Measurements from ENCODE around the gene MNS1.

MNS1 gene

GRCh38 chr15:56464893-56465520, at the start of gene MNS1:
Gene MNS1, minus strand, starts transcription at chr15:56465137. Its CDS starts 165 bp downstream, at chr15:56464972.
- in situ Hi-C loops (cut with MboI; ENCODE audit: low sequenced_read_pairs) = no loop called here

- in situ Hi-C loops (cut with MboI; ENCODE audit: low sequenced_read_pairs) = loop anchor here (10.0 to 25.0 kb wide), 3 partner anchors 378 to 1041 kb away; no protein-coding TSS in a partner anchor
These were observed 31.7 kb upstream of the MNS1 start for GRCh38 chr15:56496635-56497034.

GRCh38 chr15:56495533-56495932, 30.6 kb upstream of the MNS1 start:
- in situ Hi-C loops (cut with MboI; ENCODE audit: low sequenced_read_pairs) = loop anchor here (10.0 to 25.0 kb wide), 3 partner anchors 379 to 1042 kb away; no protein-coding TSS in a partner anchor

GRCh38 chr15:56495053-56495452, 30.1 kb upstream of the MNS1 start:
- in situ Hi-C loops (cut with MboI; ENCODE audit: low sequenced_read_pairs) = loop anchor here (10.0 to 25.0 kb wide), 3 partner anchors 380 to 1042 kb away; no protein-coding TSS in a partner anchor

GRCh38 chr15:56492791-56493555, 28.0 kb upstream of the MNS1 start:
- in situ Hi-C loops (cut with MboI; ENCODE audit: low sequenced_read_pairs) = loop anchor here (10.0 to 25.0 kb wide), 3 partner anchors 382 to 1044 kb away; no protein-coding TSS in a partner anchor

- in situ Hi-C loops (cut with MboI; ENCODE audit: low sequenced_read_pairs) = loop anchor here (10.0 to 25.0 kb wide), 3 partner anchors 383 to 1045 kb away; no protein-coding TSS in a partner anchor
These were observed 27.3 kb upstream of the MNS1 start for GRCh38 chr15:56492236-56492635.

- in situ Hi-C loops (cut with MboI; ENCODE audit: low sequenced_read_pairs) = loop anchor here (10.0 to 25.0 kb wide), 3 partner anchors 384 to 1046 kb away; no protein-coding TSS in a partner anchor
These were observed 26.3 kb upstream of the MNS1 start for GRCh38 chr15:56491110-56491722.

GRCh38 chr15:56490461-56490860, 25.5 kb upstream of the MNS1 start:
- in situ Hi-C loops (cut with MboI; ENCODE audit: low sequenced_read_pairs) = loop anchor here (10.0 to 25.0 kb wide), 3 partner anchors 384 to 1047 kb away; no protein-coding TSS in a partner anchor

GRCh38 chr15:56486206-56486605, 21.3 kb upstream of the MNS1 start:
- in situ Hi-C loops (cut with MboI; ENCODE audit: low sequenced_read_pairs) = loop anchor here (25.0 kb wide), 2 partner anchors 826 to 1051 kb away; no protein-coding TSS in a partner anchor

- in situ Hi-C loops (cut with MboI; ENCODE audit: low sequenced_read_pairs) = loop anchor here (25.0 kb wide), 2 partner anchors 827 to 1052 kb away; no protein-coding TSS in a partner anchor
These were observed 20.5 kb upstream of the MNS1 start for GRCh38 chr15:56485426-56485825.

- in situ Hi-C loops (cut with MboI; ENCODE audit: low sequenced_read_pairs) = loop anchor here (25.0 kb wide), 2 partner anchors 828 to 1053 kb away; no protein-coding TSS in a partner anchor
These were observed 19.4 kb upstream of the MNS1 start for GRCh38 chr15:56484287-56484686.

- in situ Hi-C loops (cut with MboI; ENCODE audit: low sequenced_read_pairs) = loop anchor here (25.0 kb wide), 2 partner anchors 837 to 1062 kb away; no protein-coding TSS in a partner anchor
These were observed 10.4 kb upstream of the MNS1 start for GRCh38 chr15:56475351-56475750.

GRCh38 chr15:56473017-56473416, 8.1 kb upstream of the MNS1 start:
- in situ Hi-C loops (cut with MboI; ENCODE audit: low sequenced_read_pairs) = no loop called here

GRCh38 chr15:56472278-56472677, 7.3 kb upstream of the MNS1 start:
- in situ Hi-C loops (cut with MboI; ENCODE audit: low sequenced_read_pairs) = no loop called here

GRCh38 chr15:56471440-56472069, 6.6 kb upstream of the MNS1 start:
- in situ Hi-C loops (cut with MboI; ENCODE audit: low sequenced_read_pairs) = no loop called here

- in situ Hi-C loops (cut with MboI; ENCODE audit: low sequenced_read_pairs) = no loop called here
These were observed 4.5 kb upstream of the MNS1 start for GRCh38 chr15:56469483-56469882.

GRCh38 chr15:56468401-56468800, 3.5 kb upstream of the MNS1 start:
- in situ Hi-C loops (cut with MboI; ENCODE audit: low sequenced_read_pairs) = no loop called here

- in situ Hi-C loops (cut with MboI; ENCODE audit: low sequenced_read_pairs) = no loop called here
These were observed 2.7 kb upstream of the MNS1 start for GRCh38 chr15:56467616-56468015.

- in situ Hi-C loops (cut with MboI; ENCODE audit: low sequenced_read_pairs) = no loop called here
These were observed 4.0 kb downstream of the MNS1 start for GRCh38 chr15:56460947-56461346.

GRCh38 chr15:56460071-56460470, 4.9 kb downstream of the MNS1 start:
- in situ Hi-C loops (cut with MboI; ENCODE audit: low sequenced_read_pairs) = no loop called here
